Dedifferentiated amniotic fluid mesenchymal stem cell (primary cell): ENCODE results near the gene CCDC88C.

Experiments
- DNase-seq: peaks from one replicate; pipeline ENCODE4 v3.0.0-alpha.2; 2016; ENCODE audit errors: extremely low spot score

The CCDC88C gene

GRCh38 chr14:91293281-91293680 lies 124.3 kb downstream of the CCDC88C start:
- DNase-seq = no peak

- no peak for DNase-seq
Observed at GRCh38 chr14:91292491-91292890, 125.1 kb downstream of the CCDC88C start.

GRCh38 chr14:91291786-91292405 lies 125.7 kb downstream of the CCDC88C start:
- DNase-seq = no peak

DNA sequence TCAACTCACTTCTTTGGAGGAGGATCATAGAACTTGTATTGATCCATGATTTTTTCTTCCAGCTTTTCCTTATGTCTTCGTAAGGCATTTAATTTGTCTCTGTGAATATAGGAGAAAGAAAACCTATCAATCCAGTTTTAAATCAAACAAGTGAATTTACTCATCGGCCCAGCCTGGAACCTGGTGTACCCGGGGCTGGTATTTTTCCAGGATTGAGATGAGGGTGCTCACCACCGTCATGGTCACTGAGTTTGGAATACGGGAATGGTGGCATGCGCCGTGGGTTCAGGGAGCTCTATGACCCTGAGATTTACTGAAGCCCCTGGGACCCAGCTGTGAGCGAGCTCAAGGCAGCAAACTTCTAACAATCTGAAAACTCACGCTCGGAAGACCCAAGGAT lies 126.6 kb downstream of the CCDC88C start:
- DNase-seq = no peak

GRCh38 chr14:91289464-91289863 lies 128.2 kb downstream of the CCDC88C start:
- no peak for DNase-seq

- DNase-seq = no peak
Observed at GRCh38 chr14:91288876-91289275, 128.7 kb downstream of the CCDC88C start.

GRCh38 chr14:91286530-91286937 lies 131.1 kb downstream of the CCDC88C start:
- DNase-seq = peak; percentile 82

DNA sequence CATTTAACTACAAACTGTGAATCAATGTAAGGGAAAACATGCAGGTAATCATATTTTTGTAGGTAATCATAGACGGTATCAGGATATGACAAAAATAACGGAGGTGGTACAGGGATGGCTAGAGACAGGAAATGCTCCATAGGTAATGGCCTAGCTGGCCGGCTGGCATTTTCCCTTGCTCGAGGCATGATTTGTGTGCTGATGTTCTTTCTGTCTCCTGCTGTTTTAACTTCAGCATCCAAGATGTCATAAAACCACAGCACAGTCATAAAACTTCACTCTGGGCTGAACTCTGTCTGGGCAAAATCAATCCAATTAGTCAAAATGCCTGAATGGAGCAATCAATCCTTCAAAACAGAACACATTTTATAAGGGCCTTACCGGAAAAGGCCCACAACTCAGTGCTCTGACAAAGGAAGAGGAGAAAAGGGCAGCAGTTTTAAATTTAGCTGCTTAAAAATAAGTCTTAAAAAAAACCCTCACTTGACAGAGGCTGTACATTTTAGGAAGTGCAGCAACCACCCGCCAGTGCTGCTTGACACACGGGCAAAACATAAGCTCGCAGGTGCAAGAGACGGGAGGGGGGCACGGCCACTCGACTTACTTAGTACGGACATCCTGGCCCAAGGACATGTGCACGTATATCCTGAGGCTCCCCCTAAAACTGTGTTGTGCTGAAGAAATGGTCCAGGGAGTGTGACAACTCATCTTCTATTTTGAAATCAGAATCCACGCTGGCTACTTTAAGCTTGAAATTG lies 132.7 kb downstream of the CCDC88C start:
- no peak for DNase-seq

DNA sequence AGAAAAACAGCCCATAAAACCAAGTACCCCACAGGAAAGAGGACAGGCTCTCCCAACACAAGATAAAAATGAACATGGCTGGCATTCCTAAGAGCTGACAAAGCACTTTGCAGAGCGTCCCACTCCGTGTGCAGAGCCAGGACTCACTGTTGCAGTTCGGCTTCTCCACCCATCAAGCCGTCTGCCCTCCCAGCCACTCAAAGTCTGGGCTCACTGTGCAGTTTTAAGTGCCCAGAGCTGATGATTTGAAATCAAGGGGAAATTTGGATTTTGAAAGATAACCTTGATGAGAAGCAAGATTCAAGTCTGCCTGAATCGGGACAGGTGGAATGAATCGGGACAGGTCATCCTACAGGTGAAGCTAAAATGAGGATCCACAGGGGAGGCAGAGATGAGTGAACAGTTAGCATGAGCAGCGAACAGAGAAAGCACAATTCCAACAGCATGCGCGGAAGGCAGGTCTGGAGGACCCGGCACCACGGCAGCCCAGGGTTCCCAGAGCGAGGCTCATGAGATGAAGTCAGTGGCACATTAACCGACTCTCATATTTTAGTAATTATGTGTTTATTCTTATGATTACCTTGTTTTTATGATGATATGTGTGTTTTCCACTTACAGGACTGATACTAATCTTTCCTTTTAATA lies 133.4 kb downstream of the CCDC88C start:
- peak; percentile 77 for DNase-seq

GRCh38 chr14:91283666-91284065 lies 134.0 kb downstream of the CCDC88C start:
- DNase-seq = no peak

GRCh38 chr14:91282954-91283645 lies 134.5 kb downstream of the CCDC88C start:
- DNase-seq = no peak

GRCh38 chr14:91281346-91281745 lies 136.3 kb downstream of the CCDC88C start:
- DNase-seq = no peak

DNA sequence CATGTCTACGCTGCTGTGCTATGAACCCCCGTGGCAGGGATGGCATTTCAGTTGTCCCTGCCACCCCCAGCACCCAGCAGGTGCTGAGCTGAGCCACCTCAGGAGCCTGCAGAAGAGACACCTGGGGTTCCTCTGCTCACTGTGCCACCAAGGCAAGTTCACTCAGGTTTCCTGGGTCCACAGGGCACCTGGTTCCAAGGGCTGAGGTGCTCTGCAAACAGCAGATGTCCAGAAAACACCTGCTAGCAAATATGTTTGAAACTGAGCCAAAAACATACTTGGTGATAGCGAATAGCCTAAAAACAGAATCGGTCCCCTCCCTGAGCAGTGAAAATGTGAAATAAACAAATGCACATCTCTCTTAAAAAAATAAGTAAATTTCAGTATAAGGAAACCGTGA lies 137.5 kb downstream of the CCDC88C start:
- DNase-seq = no peak

DNA sequence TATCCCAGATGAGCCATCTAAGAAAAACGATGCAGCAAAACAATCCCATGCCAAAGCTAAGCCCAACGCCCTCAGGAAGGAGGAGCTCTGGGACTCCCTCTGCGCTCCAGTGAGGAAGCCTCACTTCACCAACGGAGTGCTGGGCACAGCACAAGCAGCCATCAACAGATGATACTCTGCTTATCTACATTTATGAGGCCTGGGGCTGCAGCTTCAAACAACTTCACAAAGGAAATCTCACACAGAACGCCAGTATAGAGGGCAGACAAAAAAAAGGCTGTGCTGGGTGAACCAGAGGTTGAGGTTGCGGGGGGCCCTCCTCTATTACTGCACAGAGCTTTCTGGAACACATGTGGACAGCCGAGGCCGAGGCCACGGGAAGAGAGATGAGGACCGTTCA lies 138.3 kb downstream of the CCDC88C start:
- no peak for DNase-seq

- DNase-seq = no peak
Observed at GRCh38 chr14:91278383-91278715, 139.3 kb downstream of the CCDC88C start.

GRCh38 chr14:91277546-91278382 lies 139.9 kb downstream of the CCDC88C start:
- DNase-seq = no peak

DNA sequence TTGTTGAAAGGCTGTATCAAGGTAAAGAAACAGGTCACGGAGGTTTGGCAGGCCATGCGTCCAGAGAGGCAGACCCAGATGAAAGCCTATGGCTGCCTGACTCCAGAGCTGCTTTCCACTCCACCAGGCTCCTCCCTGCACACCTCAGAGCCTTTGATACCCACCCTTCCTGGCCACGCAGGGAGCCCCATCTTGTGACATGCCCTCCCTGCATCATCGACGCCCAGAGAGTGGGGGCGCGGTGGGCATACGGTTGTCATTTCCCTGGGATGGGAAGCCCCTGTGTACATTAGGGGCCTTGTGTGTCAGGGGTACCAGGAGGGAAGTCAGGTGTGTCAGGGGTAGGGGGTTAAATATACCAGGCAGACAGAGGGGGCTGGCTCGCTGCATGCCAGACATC lies 142.8 kb downstream of the CCDC88C start:
- DNase-seq = no peak

GRCh38 chr14:91273885-91274273 lies 143.7 kb downstream of the CCDC88C start:
- no peak for DNase-seq

- no peak for DNase-seq
Observed at GRCh38 chr14:91273273-91273884, 144.2 kb downstream of the CCDC88C start.

DNA sequence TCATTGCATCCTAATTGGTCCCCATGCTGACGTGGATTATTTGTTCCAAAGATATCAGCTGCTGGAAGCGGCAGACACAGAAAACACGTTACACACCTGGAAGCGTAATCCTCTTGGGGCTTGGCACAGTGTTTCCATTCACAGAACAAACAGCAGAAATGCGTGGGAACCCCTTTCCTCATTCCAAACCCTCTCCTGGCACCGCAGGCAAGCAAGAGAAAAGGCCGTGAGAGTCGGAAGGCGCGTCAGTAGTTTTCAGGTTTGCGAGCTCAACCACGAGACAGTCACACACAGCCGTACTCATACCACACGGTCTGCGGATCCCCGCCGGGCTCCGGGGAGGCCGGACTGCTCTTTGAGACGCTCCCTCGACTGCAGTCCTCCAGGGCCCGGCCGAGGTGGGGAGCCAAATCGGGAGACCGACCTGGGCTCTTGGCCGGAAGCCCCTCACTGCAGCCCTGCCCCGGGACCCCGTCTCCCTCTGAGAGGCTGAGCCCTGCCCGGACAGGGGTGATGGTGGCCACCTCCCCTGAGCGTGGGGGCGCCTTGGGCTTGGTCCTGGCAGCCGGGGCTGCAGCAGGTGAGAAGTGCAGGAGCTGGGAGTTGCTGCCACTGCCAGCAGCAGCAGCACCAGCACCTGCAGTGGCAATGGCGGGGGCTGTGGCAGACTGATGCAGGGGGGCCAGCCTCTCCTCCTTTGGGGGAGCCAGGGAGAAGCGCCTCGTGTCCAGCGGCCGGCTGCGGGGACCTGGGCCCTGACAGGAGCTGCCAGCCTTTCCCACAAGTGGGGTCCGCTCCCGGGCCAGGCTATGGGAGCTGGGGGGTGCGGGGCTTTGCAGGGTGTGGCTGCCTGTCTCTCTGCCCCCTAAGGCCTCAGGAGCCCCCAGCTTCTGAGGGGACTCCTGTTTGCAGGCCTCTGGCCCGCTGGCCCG lies 145.0 kb downstream of the CCDC88C start:
- no peak for DNase-seq
